Measurements from ENCODE around the gene TFCP2. TPM values are rescaled to one million over a fixed set of nuclear protein-coding genes. Genes with fewer than 3 reads are reported as not detected.
A peak's percentile ranks its signal among the peaks of the same experiment; 100 is the strongest.

TFCP2 gene
- total and polyA plus RNA-seq, 2 experiments from 2014 or later = 12.2 to 17.0 TPM

- Histone ChIP-seq H3K4me3 (no peak overlapping the region), H3K9me3 (ENCODE audit: low read depth) (no peaks in the 10 kb centered on the region), H3K27me3 (no peaks in the 10 kb centered on the region), H3K27ac (no peak overlapping the region), H3K36me3 (peaks cover 38% of the 10 kb centered on the region), H3K4me1 (ENCODE audit: low read depth) (no peaks in the 10 kb centered on the region)
- no peak for DNase-seq (ENCODE audit: low read depth in 1 of 2, low spot score in 1 of 2)
- TF ChIP-seq, protein P1, sequence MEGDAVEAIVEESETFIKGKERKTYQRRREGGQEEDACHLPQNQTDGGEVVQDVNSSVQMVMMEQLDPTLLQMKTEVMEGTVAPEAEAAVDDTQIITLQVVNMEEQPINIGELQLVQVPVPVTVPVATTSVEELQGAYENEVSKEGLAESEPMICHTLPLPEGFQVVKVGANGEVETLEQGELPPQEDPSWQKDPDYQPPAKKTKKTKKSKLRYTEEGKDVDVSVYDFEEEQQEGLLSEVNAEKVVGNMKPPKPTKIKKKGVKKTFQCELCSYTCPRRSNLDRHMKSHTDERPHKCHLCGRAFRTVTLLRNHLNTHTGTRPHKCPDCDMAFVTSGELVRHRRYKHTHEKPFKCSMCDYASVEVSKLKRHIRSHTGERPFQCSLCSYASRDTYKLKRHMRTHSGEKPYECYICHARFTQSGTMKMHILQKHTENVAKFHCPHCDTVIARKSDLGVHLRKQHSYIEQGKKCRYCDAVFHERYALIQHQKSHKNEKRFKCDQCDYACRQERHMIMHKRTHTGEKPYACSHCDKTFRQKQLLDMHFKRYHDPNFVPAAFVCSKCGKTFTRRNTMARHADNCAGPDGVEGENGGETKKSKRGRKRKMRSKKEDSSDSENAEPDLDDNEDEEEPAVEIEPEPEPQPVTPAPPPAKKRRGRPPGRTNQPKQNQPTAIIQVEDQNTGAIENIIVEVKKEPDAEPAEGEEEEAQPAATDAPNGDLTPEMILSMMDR (IDR thresholded peaks at IDR 0.05; ENCODE audit: low read depth, low read length) = no peak
Measured at GRCh38 chr12:51055060-51055459, 117.9 kb downstream of the TFCP2 start.

- TF ChIP-seq, protein P1 (IDR thresholded peaks at IDR 0.05; ENCODE audit: low read depth, low read length) = no peak
- no peak overlapping the region for H3K4me3 ChIP-seq
- no peak overlapping the region for H3K27ac ChIP-seq
- no peaks in the 10 kb centered on the region for H3K9me3 ChIP-seq (ENCODE audit: low read depth)
- no peaks in the 10 kb centered on the region for H3K27me3 ChIP-seq
- peaks cover 15% of the 10 kb centered on the region for H3K36me3 ChIP-seq
- DNase-seq (ENCODE audit: low read depth in 1 of 2, low spot score in 1 of 2) = no peak
- H3K4me1 ChIP-seq (ENCODE audit: low read depth) = peaks cover 7% of the 10 kb centered on the region
Measured at GRCh38 chr12:51051787-51052186, 121.1 kb downstream of the TFCP2 start.

- Histone ChIP-seq H3K27ac (no peak overlapping the region), H3K9me3 (ENCODE audit: low read depth) (no peaks in the 10 kb centered on the region), H3K36me3 (peaks cover 6% of the 10 kb centered on the region), H3K4me1 (ENCODE audit: low read depth) (peaks cover 7% of the 10 kb centered on the region), H3K27me3 (no peaks in the 10 kb centered on the region), H3K4me3 (peak overlapping the region; percentile 66)
- TF ChIP-seq, protein P1 (IDR thresholded peaks at IDR 0.05; ENCODE audit: low read depth, low read length) = no peak
- no peak for DNase-seq (ENCODE audit: low read depth in 1 of 2, low spot score in 1 of 2)
Measured at GRCh38 chr12:51049525-51049924, 123.4 kb downstream of the TFCP2 start.

DNA sequence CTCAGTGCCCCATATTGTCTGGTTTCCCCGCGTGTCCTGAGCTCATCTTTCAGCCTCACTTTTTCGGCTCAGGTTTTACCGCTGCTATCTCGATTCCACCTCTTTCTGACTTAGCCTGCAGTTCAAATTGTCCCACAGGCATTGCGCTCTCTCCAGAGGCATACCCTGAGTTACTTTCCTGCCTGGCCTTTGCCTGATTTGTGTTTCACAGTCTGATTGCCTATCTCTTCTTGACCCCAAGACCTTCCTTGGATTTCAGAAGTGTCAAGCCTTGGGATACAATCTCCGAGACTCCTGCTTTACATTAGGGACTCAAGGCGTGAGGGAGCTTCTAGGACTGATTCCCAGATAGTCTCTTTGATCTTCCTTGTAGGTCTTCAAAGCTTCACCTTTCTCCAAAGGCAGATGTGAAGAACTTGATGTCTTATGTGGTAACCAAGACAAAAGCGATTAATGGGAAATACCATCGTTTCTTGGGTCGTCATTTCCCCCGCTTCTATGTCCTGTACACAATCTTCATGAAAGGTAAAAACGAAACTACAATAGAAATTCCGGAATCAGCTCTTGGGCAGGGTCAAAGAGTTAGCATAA is 124.2 kb downstream of the TFCP2 start:
- Histone ChIP-seq H3K9me3 (ENCODE audit: low read depth) (no peaks in the 10 kb centered on the region), H3K36me3 (no peaks in the 10 kb centered on the region), H3K27me3 (no peaks in the 10 kb centered on the region), H3K4me1 (ENCODE audit: low read depth) (peaks cover 7% of the 10 kb centered on the region), H3K27ac (peak overlapping the region; percentile 88), H3K4me3 (peak overlapping the region; percentile 66)
- peak in 1 of 2 donors; percentile 13 for DNase-seq (ENCODE audit: low read depth in 1 of 2, low spot score in 1 of 2)
- TF ChIP-seq, protein P1 (IDR thresholded peaks at IDR 0.05; ENCODE audit: low read depth, low read length) = no peak

- TF ChIP-seq, protein P1 (IDR thresholded peaks at IDR 0.05; ENCODE audit: low read depth, low read length) = peak; percentile 96
- peak; percentile 98 to 99 for DNase-seq (ENCODE audit: low read depth in 1 of 2, low spot score in 1 of 2)
- Histone ChIP-seq H3K27me3 (no peaks in the 10 kb centered on the region), H3K4me1 (ENCODE audit: low read depth) (peaks cover 7% of the 10 kb centered on the region), H3K9me3 (ENCODE audit: low read depth) (no peaks in the 10 kb centered on the region), H3K36me3 (no peaks in the 10 kb centered on the region), H3K27ac (peak within 1 kb of the TSS; percentile 88), H3K4me3 (peak within 1 kb of the TSS; percentile 66)
Measured at GRCh38 chr12:51047655-51048540, 125.0 kb downstream of the TFCP2 start, which contains the start of gene LETMD1. Gene LETMD1, plus strand, starts transcription at chr12:51048327. Its CDS starts 30 bp downstream, at chr12:51048357.

Other genes starting within 250 kb of the TFCP2 start
- not detected in 2 replicates for gene HIGD1C, start 220.6 kb downstream of the TFCP2 start, total RNA-seq
- not detected in 2 replicates for gene HIGD1C, start 220.6 kb downstream of the TFCP2 start, polyA plus RNA-seq
- 26.9 and 30.5 TPM in 2 replicates for gene SLC11A2, start 146.8 kb downstream of the TFCP2 start, total RNA-seq
- gene SLC11A2, start 146.8 kb downstream of the TFCP2 start, polyA plus RNA-seq = 33.3 and 41.3 TPM in 2 replicates
- gene LETMD1, start 124.8 kb downstream of the TFCP2 start, total RNA-seq = 30.3 and 47.3 TPM in 2 replicates
- gene LETMD1, start 124.8 kb downstream of the TFCP2 start, polyA plus RNA-seq = 23.5 and 33.5 TPM in 2 replicates
- gene CSRNP2, start 89.5 kb downstream of the TFCP2 start, total RNA-seq = 19.0 and 21.1 TPM in 2 replicates
- 16.9 and 22.5 TPM in 2 replicates for gene CSRNP2, start 89.5 kb downstream of the TFCP2 start, polyA plus RNA-seq
- gene POU6F1, start 44.9 kb upstream of the TFCP2 start, total RNA-seq = 1.5 and 3.8 TPM in 2 replicates
- gene POU6F1, start 44.9 kb upstream of the TFCP2 start, polyA plus RNA-seq = 3.4 and 6.6 TPM in 2 replicates
- gene DAZAP2, start 65.7 kb upstream of the TFCP2 start, total RNA-seq = 105 and 131 TPM in 2 replicates
- gene DAZAP2, start 65.7 kb upstream of the TFCP2 start, polyA plus RNA-seq = 147 and 191 TPM in 2 replicates
- gene SMAGP, start 97.3 kb upstream of the TFCP2 start, total RNA-seq = 3.0 and 5.5 TPM in 2 replicates
- gene SMAGP, start 97.3 kb upstream of the TFCP2 start, polyA plus RNA-seq = 4.7 and 6.7 TPM in 2 replicates
- gene BIN2, start 151.0 kb upstream of the TFCP2 start, total RNA-seq = not detected in 2 replicates
- 0.25 TPM in 1 of 2 replicates, not detected in the other for gene BIN2, start 151.0 kb upstream of the TFCP2 start, polyA plus RNA-seq
- gene CELA1, start 173.5 kb upstream of the TFCP2 start, total RNA-seq = not detected in 2 replicates
- gene CELA1, start 173.5 kb upstream of the TFCP2 start, polyA plus RNA-seq = not detected in 2 replicates
- gene GALNT6, start 218.3 kb upstream of the TFCP2 start, total RNA-seq = 5.4 and 8.0 TPM in 2 replicates
- gene GALNT6, start 218.3 kb upstream of the TFCP2 start, polyA plus RNA-seq = 4.3 and 5.2 TPM in 2 replicates